GM19099 (cell line): ENCODE results near the gene BCAS4.

Experiments used
- POLR2A ChIP-seq: IDR thresholded peaks from 3 replicates; pipeline ENCODE4 v1.6.1; 2011; ENCODE audit warnings: low read depth; ENCODE audit not compliant: insufficient read length; ENCODE audit errors: extremely low read depth

BCAS4 gene

GRCh38 chr20:50874758-50875665 is 80.2 kb downstream of the BCAS4 start:
- no peak for TF ChIP-seq POLR2A

- no peak for TF ChIP-seq POLR2A
These were observed 81.3 kb downstream of the BCAS4 start for GRCh38 chr20:50876063-50876685.

- TF ChIP-seq POLR2A = no peak
These were observed 82.0 kb downstream of the BCAS4 start for GRCh38 chr20:50876816-50877215.

- TF ChIP-seq POLR2A = no peak
These were observed 82.4 kb downstream of the BCAS4 start for GRCh38 chr20:50877232-50877743.

- TF ChIP-seq POLR2A = no peak
These were observed 85.0 kb downstream of the BCAS4 start for GRCh38 chr20:50879649-50880550.

GRCh38 chr20:50883856-50884255 is 89.0 kb downstream of the BCAS4 start:
- no peak for TF ChIP-seq POLR2A

- TF ChIP-seq POLR2A = no peak
These were observed 90.2 kb downstream of the BCAS4 start for GRCh38 chr20:50885068-50885467.

- TF ChIP-seq POLR2A = no peak
These were observed 90.9 kb downstream of the BCAS4 start for GRCh38 chr20:50885781-50886180.

GRCh38 chr20:50886184-50886790 is 91.4 kb downstream of the BCAS4 start:
- TF ChIP-seq POLR2A = peak; percentile 13

GRCh38 chr20:50887576-50887975 is 92.7 kb downstream of the BCAS4 start:
- no peak for TF ChIP-seq POLR2A

GRCh38 chr20:50891138-50891537 is 96.3 kb downstream of the BCAS4 start:
- TF ChIP-seq POLR2A = peak; percentile 15

GRCh38 chr20:50892394-50892793 is 97.5 kb downstream of the BCAS4 start:
- TF ChIP-seq POLR2A = no peak

GRCh38 chr20:50893620-50894019 is 98.8 kb downstream of the BCAS4 start:
- no peak for TF ChIP-seq POLR2A

- no peak for TF ChIP-seq POLR2A
These were observed 100.4 kb downstream of the BCAS4 start for GRCh38 chr20:50895111-50895830.
